Fibroblast of pulmonary artery (primary cell): Measurements from ENCODE around the gene SNCAIP.
A peak's percentile ranks its signal among the peaks of the same experiment; 100 is the strongest.

Source experiments
- DNase-seq: peaks from one replicate; pipeline ENCODE4 v3.0.0-alpha.2; 2010; ENCODE audit warnings: low read depth
- H3K4me3 ChIP-seq: replicated peaks from 2 replicates; pipeline ENCODE4 v1.5.1; 2011; ENCODE audit warnings: low read depth, mild to moderate bottlenecking, control low read depth, low read length, moderate library complexity
- CTCF ChIP-seq: IDR thresholded peaks from 2 replicates; pipeline ENCODE4 v1.5.1; 2011; ENCODE audit warnings: mild to moderate bottlenecking, control low read depth, low read length, inconsistent platforms; ENCODE audit errors: missing control alignments

SNCAIP gene

GRCh38 chr5:122385808-122386207 is 73.8 kb downstream of the SNCAIP start:
- H3K4me3 ChIP-seq: no peak overlapping the region
- no peak for TF ChIP-seq CTCF
- no peak for DNase-seq

- no peak for DNase-seq
- H3K4me3 ChIP-seq: no peak overlapping the region
- no peak for TF ChIP-seq CTCF
Measured at GRCh38 chr5:122390154-122390553, 78.1 kb downstream of the SNCAIP start.

- no peak for TF ChIP-seq CTCF
- no peak for DNase-seq
Measured at GRCh38 chr5:122390694-122391093, 78.7 kb downstream of the SNCAIP start.

GRCh38 chr5:122391621-122392020 is 79.6 kb downstream of the SNCAIP start:
- no peak for DNase-seq
- TF ChIP-seq CTCF: no peak
- no peak overlapping the region for H3K4me3 ChIP-seq

More at GRCh38 chr5:122390694-122391093, 78.7 kb downstream of the SNCAIP start:
- H3K4me3 ChIP-seq: no peak overlapping the region

- DNase-seq: no peak
- no peak overlapping the region for H3K4me3 ChIP-seq
- TF ChIP-seq CTCF: no peak
Measured at GRCh38 chr5:122392224-122392623, 80.2 kb downstream of the SNCAIP start.

GRCh38 chr5:122392824-122393223 is 80.8 kb downstream of the SNCAIP start:
- DNase-seq: peak; percentile 58
- H3K4me3 ChIP-seq: no peak overlapping the region
- no peak for TF ChIP-seq CTCF

GRCh38 chr5:122394284-122394930 is 82.4 kb downstream of the SNCAIP start:
- H3K4me3 ChIP-seq: no peak overlapping the region
- DNase-seq: no peak

More at GRCh38 chr5:122394284-122394930, 82.4 kb downstream of the SNCAIP start:
- TF ChIP-seq CTCF: no peak
